NCI-H2107 treated with DMSO at 0.1 percent for 48 hours (cell line): ENCODE measurements around the gene AUTS2.

Source experiments
- DNase-seq: peaks from one replicate; lab custom pipeline; 2025; ENCODE audit not compliant: unreplicated experiment; lab: John Stamatoyannopoulos, UW

Gene AUTS2

GRCh38 chr7:70739646-70740210 is 1141.5 kb downstream of the AUTS2 start:
- DNase-seq: no peak

GRCh38 chr7:70741666-70742065 is 1143.4 kb downstream of the AUTS2 start:
- no peak for DNase-seq

- no peak for DNase-seq
These were observed 1145.5 kb downstream of the AUTS2 start for GRCh38 chr7:70743531-70744325.

GRCh38 chr7:70744492-70744891 is 1146.2 kb downstream of the AUTS2 start:
- DNase-seq: no peak

GRCh38 chr7:70749831-70750230 is 1151.6 kb downstream of the AUTS2 start:
- no peak for DNase-seq

GRCh38 chr7:70751895-70752294 is 1153.6 kb downstream of the AUTS2 start:
- no peak for DNase-seq

GRCh38 chr7:70752794-70753241 is 1154.5 kb downstream of the AUTS2 start:
- no peak for DNase-seq

- DNase-seq: no peak
These were observed 1158.5 kb downstream of the AUTS2 start for GRCh38 chr7:70756789-70757188.

GRCh38 chr7:70758646-70759045 is 1160.4 kb downstream of the AUTS2 start:
- no peak for DNase-seq

GRCh38 chr7:70759674-70760073 is 1161.4 kb downstream of the AUTS2 start:
- no peak for DNase-seq

- DNase-seq: no peak
These were observed 1163.5 kb downstream of the AUTS2 start for GRCh38 chr7:70761711-70762328.

GRCh38 chr7:70762696-70763095 is 1164.4 kb downstream of the AUTS2 start:
- no peak for DNase-seq

- no peak for DNase-seq
These were observed 1165.9 kb downstream of the AUTS2 start for GRCh38 chr7:70763961-70764691.

GRCh38 chr7:70764701-70765208 is 1166.5 kb downstream of the AUTS2 start:
- no peak for DNase-seq

- no peak for DNase-seq
These were observed 1167.4 kb downstream of the AUTS2 start for GRCh38 chr7:70765651-70766050.

GRCh38 chr7:70766109-70766508 is 1167.8 kb downstream of the AUTS2 start:
- DNase-seq: no peak

- DNase-seq: no peak
These were observed 1168.4 kb downstream of the AUTS2 start for GRCh38 chr7:70766694-70767093.

GRCh38 chr7:70770154-70770553 is 1171.9 kb downstream of the AUTS2 start:
- DNase-seq: no peak

GRCh38 chr7:70771451-70771850 is 1173.2 kb downstream of the AUTS2 start:
- no peak for DNase-seq

- no peak for DNase-seq
These were observed 1174.6 kb downstream of the AUTS2 start for GRCh38 chr7:70772891-70773290.

- DNase-seq: no peak
These were observed 1175.1 kb downstream of the AUTS2 start for GRCh38 chr7:70773406-70773805.
